PC-3 (cell line): ENCODE data around the gene TRIM66.

Experiments
- CTCF ChIP-seq: fragments of 300-600 bp; sonication (generic); conservative IDR thresholded peaks from 2 replicates; pipeline ENCODE4 v1.5.1; 2017; ENCODE audit warnings: antibody characterized with exemption, low read depth, mild to moderate bottlenecking, low read length
- EZH2 ChIP-seq: fragments of 300-600 bp; sonication (generic); IDR thresholded peaks from one replicate; pipeline ENCODE4 v1.6.1; 2017; ENCODE audit warnings: antibody characterized with exemption, mild to moderate bottlenecking, low read length; ENCODE audit not compliant: unreplicated experiment

- no peak for TF ChIP-seq CTCF
- TF ChIP-seq EZH2, result no peak
Measured at GRCh38 chr11:8612522-8612921, 69.9 kb downstream of the TRIM66 start.
